GM18861 (cell line): ENCODE results near the gene ANXA3.
"Not testable (repeated sequence)": the region's sequence is repeated elsewhere in the genome, so short reads cannot be mapped to it uniquely, and the experiment has no call there.

Source experiments
- ATAC-seq: cut with Tn5 transposase; IDR thresholded peaks from one replicate; pipeline ENCODE4 v1.9.1; 2021; ENCODE audit not compliant: unreplicated experiment

ANXA3 gene

GRCh38 chr4:78542373-78542772, 9.2 kb upstream of the ANXA3 start:
- no peak for ATAC-seq

GRCh38 chr4:78543424-78544125, 8.0 kb upstream of the ANXA3 start:
- no peak for ATAC-seq

- ATAC-seq: no peak
Measured at GRCh38 chr4:78544678-78545077, 6.9 kb upstream of the ANXA3 start.

- no peak for ATAC-seq
Measured at GRCh38 chr4:78545275-78546246, 6.0 kb upstream of the ANXA3 start.

GRCh38 chr4:78547899-78548298, 3.7 kb upstream of the ANXA3 start:
- ATAC-seq: not testable (repeated sequence)

GRCh38 chr4:78548889-78549288, 2.7 kb upstream of the ANXA3 start:
- not testable (repeated sequence) for ATAC-seq

GRCh38 chr4:78552389-78553042, 946 bp downstream of the ANXA3 start:
- ATAC-seq: no peak

- ATAC-seq: no peak
Measured at GRCh38 chr4:78553043-78553396, 1.4 kb downstream of the ANXA3 start.

- no peak for ATAC-seq
Measured at GRCh38 chr4:78553529-78554060, 2.0 kb downstream of the ANXA3 start.

GRCh38 chr4:78556665-78557064, 5.1 kb downstream of the ANXA3 start:
- ATAC-seq: no peak

- ATAC-seq: no peak
Measured at GRCh38 chr4:78557841-78558240, 6.3 kb downstream of the ANXA3 start.

- ATAC-seq: no peak
Measured at GRCh38 chr4:78558410-78558809, 6.8 kb downstream of the ANXA3 start.

- ATAC-seq: no peak
Measured at GRCh38 chr4:78560296-78560963, 8.9 kb downstream of the ANXA3 start.

GRCh38 chr4:78561677-78562076, 10.1 kb downstream of the ANXA3 start:
- no peak for ATAC-seq

- no peak for ATAC-seq
Measured at GRCh38 chr4:78562687-78563086, 11.1 kb downstream of the ANXA3 start.

- no peak for ATAC-seq
Measured at GRCh38 chr4:78565971-78566372, 14.4 kb downstream of the ANXA3 start.

GRCh38 chr4:78566834-78567499, 15.4 kb downstream of the ANXA3 start:
- ATAC-seq: peak; percentile 61

- ATAC-seq: no peak
Measured at GRCh38 chr4:78567500-78568060, 16.0 kb downstream of the ANXA3 start.

- ATAC-seq: peak; percentile 86
Measured at GRCh38 chr4:78568640-78569305, 17.2 kb downstream of the ANXA3 start.
